OCI-LY3 (cell line): ENCODE measurements around the gene SARDH.

Experiments used
- H2AFZ ChIP-seq: fragments of 200-600, 300-600 bp; shearing (Covaris generic); 2 replicates; pipeline ENCODE4 v1.6.0; 2014; ENCODE audit warnings: antibody characterized with exemption, low read depth, low read length
- H3K27ac ChIP-seq: fragments of 200-600, 300-600 bp; sonication (generic); 2 replicates; pipeline ENCODE4 v1.5.1; 2014; ENCODE audit warnings: mild to moderate bottlenecking, low read length, moderate library complexity, mixed read lengths
- H3K27me3 ChIP-seq: fragments of 200-600, 300-600 bp; sonication (generic); 2 replicates; pipeline ENCODE4 v1.6.1; 2014; ENCODE audit warnings: low read depth, low read length, mixed read lengths
- H3K36me3 ChIP-seq: fragments of 200-600, 300-600 bp; sonication (generic); replicated peaks from 2 replicates; pipeline ENCODE3; 2014; ENCODE audit warnings: low read depth, low read length, mixed read lengths
- H3K4me1 ChIP-seq: fragments of 300-600, 200-600 bp; sonication (generic); 2 replicates; pipeline ENCODE4 v1.6.1; 2014; ENCODE audit warnings: low read length, mixed read lengths
- H3K4me2 ChIP-seq: fragments of 200-600, 300-600 bp; sonication (generic); 2 replicates; pipeline ENCODE4 v1.6.1; 2014; ENCODE audit warnings: low read length, mixed read lengths
- H3K4me3 ChIP-seq: fragments of 300-600, 200-600 bp; sonication (generic); 2 replicates; pipeline ENCODE4 v1.5.1; 2014; ENCODE audit warnings: antibody characterized with exemption, mild to moderate bottlenecking, low read length, moderate library complexity
- H3K79me2 ChIP-seq: fragments of 300-600, 200-600 bp; shearing (Covaris generic); 2 replicates; pipeline ENCODE4 v1.6.1; 2014; ENCODE audit warnings: mild to moderate bottlenecking, low read length, mixed read lengths
- H3K9ac ChIP-seq: fragments of 300-600, 200-600 bp; shearing (Covaris generic); 2 replicates; pipeline ENCODE4 v1.6.0; 2014; ENCODE audit warnings: mild to moderate bottlenecking, low read length, moderate library complexity
- H3K9me3 ChIP-seq: fragments of 200-600, 300-600 bp; shearing (Covaris generic); 2 replicates; pipeline ENCODE4 v1.6.1; 2014; ENCODE audit warnings: low read length, mixed read lengths; ENCODE audit not compliant: insufficient read depth
- H4K20me1 ChIP-seq: fragments of 200-600, 300-600 bp; sonication (generic); 2 replicates; pipeline ENCODE4 v1.6.1; 2016; ENCODE audit warnings: low read length, mixed read lengths; ENCODE audit not compliant: insufficient read depth
- EZH2phosphoT487 ChIP-seq: fragments of 200-600 bp; shearing (Covaris generic); IDR thresholded peaks from 2 replicates; pipeline ENCODE4 v1.6.1; 2018; ENCODE audit warnings: antibody characterized with exemption, mixed run types, low read depth
- TF ChIP-seq, protein P1 (sequence below): fragments of 200-600, 300-600 bp; sonication (generic); IDR thresholded peaks from 2 replicates; pipeline ENCODE4 v1.5.1; 2014; ENCODE audit warnings: antibody characterized with exemption, low read length, low read depth

Gene SARDH

DNA sequence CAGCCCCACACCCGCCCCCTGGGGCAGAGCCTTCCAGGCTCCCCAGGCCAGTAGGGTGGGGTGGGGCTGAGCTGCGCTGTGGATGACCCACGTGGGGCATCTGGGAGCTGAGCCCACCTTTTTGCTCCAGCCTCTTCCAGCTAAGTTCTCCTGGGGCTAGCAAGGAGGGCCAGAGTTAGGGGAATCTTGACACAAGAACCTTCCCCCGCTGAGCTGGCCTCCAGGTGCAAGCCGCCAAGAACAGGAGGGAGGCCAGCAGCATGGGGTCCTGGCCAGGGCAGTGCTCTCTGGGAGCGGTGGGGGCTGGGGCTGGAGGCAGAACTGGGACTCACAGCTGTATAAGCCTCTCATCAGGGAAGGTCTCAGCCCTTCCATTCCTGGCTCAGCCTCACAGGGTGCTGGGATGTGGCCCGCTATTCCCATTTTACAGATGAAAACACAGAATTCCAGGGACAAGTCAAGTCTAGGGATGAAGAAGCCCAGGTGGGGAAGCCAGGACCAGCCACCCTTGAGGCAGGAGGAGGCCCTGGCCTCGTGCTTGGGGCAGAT is 21.5 kb downstream of the SARDH start:
- no peak overlapping the region for H3K27ac ChIP-seq
- peaks cover 4% of the 10 kb centered on the region; the same call in 1 of the 2 replicates for H3K27me3 ChIP-seq
- no peak overlapping the region for H3K4me2 ChIP-seq

DNA sequence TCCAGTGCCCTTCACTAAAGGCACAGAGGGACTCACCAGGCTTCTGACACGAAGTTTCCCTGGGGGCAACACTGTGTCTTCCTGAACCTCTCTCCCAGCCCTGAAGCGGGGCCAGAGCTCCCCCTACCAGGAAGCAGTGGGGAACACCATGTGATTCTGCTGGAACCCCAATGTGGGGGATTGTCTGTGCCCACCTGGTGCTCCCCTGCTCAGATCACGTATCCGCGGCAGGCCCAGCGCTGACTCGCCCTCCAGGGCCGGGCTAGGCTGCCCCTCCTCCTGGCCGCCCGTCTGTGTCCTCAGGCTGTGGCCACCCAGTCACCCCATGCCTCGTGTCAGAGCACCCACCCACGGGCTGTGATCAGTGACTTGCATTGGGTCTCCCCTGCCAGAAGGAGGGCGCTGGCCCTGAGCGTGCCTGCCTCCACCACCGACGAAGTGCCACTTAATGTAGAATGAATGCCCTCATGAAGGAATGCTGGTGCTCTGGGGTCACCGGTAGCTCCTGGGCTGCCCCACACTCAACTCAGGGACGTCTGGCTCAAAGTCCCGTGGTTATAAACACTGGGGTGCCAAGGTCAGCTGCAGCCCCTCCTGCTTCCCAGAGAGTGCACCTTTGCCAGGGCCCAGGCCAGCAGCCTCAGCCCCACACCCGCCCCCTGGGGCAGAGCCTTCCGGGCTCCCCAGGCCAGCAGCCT is 22.1 kb downstream of the SARDH start:
- Histone ChIP-seq H3K4me1 (peaks cover 4% of the 10 kb centered on the region; the same call in 1 of the 2 replicates), H3K4me3 (no peak overlapping the region), H3K4me2 (no peak overlapping the region)

More for the DNA sequence above, 21.5 kb downstream of the SARDH start:
- H3K4me1 ChIP-seq, result peaks cover 4% of the 10 kb centered on the region; the same call in 1 of the 2 replicates
- H3K9me3 ChIP-seq, result no peaks in the 10 kb centered on the region
- no peaks in the 10 kb centered on the region for H3K36me3 ChIP-seq
- H3K79me2 ChIP-seq, result no peaks in the 10 kb centered on the region
- TF ChIP-seq, protein P1, sequence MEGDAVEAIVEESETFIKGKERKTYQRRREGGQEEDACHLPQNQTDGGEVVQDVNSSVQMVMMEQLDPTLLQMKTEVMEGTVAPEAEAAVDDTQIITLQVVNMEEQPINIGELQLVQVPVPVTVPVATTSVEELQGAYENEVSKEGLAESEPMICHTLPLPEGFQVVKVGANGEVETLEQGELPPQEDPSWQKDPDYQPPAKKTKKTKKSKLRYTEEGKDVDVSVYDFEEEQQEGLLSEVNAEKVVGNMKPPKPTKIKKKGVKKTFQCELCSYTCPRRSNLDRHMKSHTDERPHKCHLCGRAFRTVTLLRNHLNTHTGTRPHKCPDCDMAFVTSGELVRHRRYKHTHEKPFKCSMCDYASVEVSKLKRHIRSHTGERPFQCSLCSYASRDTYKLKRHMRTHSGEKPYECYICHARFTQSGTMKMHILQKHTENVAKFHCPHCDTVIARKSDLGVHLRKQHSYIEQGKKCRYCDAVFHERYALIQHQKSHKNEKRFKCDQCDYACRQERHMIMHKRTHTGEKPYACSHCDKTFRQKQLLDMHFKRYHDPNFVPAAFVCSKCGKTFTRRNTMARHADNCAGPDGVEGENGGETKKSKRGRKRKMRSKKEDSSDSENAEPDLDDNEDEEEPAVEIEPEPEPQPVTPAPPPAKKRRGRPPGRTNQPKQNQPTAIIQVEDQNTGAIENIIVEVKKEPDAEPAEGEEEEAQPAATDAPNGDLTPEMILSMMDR, result no peak
- no peak for TF ChIP-seq EZH2phosphoT487
- H4K20me1 ChIP-seq, result no peaks in the 10 kb centered on the region
- no peak overlapping the region for H3K4me3 ChIP-seq
- H2AFZ ChIP-seq, result no peak overlapping the region
- H3K9ac ChIP-seq, result no peak overlapping the region

DNA sequence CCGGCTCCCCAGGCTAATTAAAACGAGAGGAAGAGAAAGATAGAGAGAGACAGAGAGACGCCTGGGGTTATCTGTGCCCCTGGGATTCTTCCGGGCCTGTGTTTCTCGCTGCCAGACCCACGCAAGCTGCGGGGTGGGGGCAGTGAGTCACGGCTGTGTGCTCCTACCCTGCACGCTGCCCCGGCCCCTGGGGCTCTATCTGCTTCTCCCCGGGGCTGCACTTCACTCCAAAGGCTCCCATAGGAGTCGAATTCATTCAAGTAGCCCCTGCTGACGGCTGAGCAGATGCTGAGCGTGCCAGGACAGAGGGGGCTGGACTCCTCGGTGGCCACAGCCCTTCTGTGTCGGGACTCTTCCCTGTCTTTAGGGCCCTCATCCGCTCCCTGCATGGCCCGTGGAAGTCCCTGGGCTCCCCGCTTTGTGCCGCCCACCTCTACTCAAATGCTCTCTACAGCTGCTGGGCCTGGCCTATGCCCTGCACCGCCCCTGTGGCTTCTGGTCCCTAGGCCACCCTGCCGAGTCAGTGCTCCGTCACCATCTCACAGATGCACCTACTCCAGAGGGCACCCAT is 22.8 kb downstream of the SARDH start:
- no peaks in the 10 kb centered on the region for H3K79me2 ChIP-seq
- no peak overlapping the region for H3K4me2 ChIP-seq
- H4K20me1 ChIP-seq, result no peaks in the 10 kb centered on the region
- no peak overlapping the region for H3K4me3 ChIP-seq
- H3K36me3 ChIP-seq, result no peaks in the 10 kb centered on the region
- H3K9ac ChIP-seq, result no peak overlapping the region
- no peaks in the 10 kb centered on the region for H3K9me3 ChIP-seq
- H3K4me1 ChIP-seq, result peaks cover 4% of the 10 kb centered on the region; the same call in 1 of the 2 replicates
- no peak overlapping the region for H3K27ac ChIP-seq
- no peak overlapping the region for H2AFZ ChIP-seq
- no peaks in the 10 kb centered on the region for H3K27me3 ChIP-seq
- TF ChIP-seq, protein P1, result no peak
- TF ChIP-seq EZH2phosphoT487, result no peak

More for the DNA sequence above, 22.1 kb downstream of the SARDH start:
- H4K20me1 ChIP-seq, result no peaks in the 10 kb centered on the region
- no peaks in the 10 kb centered on the region for H3K36me3 ChIP-seq
- no peak for TF ChIP-seq EZH2phosphoT487
- TF ChIP-seq, protein P1, result peak; percentile 57
- no peaks in the 10 kb centered on the region for H3K27me3 ChIP-seq
- H3K27ac ChIP-seq, result no peak overlapping the region
- no peaks in the 10 kb centered on the region for H3K9me3 ChIP-seq
- H3K79me2 ChIP-seq, result no peaks in the 10 kb centered on the region
- H2AFZ ChIP-seq, result no peak overlapping the region
- no peak overlapping the region for H3K9ac ChIP-seq

DNA sequence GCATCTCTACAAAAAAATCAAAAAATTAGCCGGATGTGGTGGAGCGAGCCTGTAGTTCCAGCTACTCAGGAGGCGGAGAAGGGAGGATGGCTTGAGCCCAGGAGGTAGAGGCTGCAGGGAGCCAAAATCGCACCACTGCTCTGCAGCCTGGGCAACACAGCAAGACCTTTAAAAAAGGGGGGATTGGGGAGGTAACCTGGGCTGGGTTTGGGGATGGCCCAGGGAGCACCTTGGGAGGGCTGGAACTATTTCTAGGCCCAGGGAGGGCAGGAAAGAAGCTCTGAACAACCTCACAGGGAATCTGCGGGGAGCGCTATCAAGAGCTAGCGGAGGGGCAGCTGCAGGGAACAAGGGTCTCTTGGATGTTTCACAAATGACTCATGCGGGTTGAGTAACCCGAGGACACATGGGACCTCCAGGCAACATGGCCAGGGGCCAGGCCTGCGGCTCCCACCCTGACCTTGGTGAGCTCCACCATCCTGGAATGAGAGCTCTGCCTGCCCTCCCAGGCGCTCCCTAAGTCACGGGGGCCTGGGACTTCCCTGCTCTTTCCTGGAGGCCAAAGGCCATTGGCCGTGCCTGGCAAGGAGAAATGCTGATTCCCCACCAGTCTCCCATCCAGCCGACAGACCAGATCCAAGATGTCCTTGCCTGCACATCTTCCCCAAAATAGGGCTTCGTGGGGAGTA is 23.4 kb downstream of the SARDH start:
- H4K20me1 ChIP-seq, result no peaks in the 10 kb centered on the region
- no peaks in the 10 kb centered on the region for H3K79me2 ChIP-seq
- H3K36me3 ChIP-seq, result no peaks in the 10 kb centered on the region
- TF ChIP-seq, protein P1, result no peak
- no peak for TF ChIP-seq EZH2phosphoT487
- no peak overlapping the region for H2AFZ ChIP-seq
- no peak overlapping the region for H3K4me3 ChIP-seq
- peaks cover 4% of the 10 kb centered on the region; the same call in 1 of the 2 replicates for H3K4me1 ChIP-seq
- H3K9me3 ChIP-seq, result no peaks in the 10 kb centered on the region
- H3K27ac ChIP-seq, result no peak overlapping the region
- no peak overlapping the region for H3K4me2 ChIP-seq
- no peak overlapping the region for H3K9ac ChIP-seq
- no peaks in the 10 kb centered on the region for H3K27me3 ChIP-seq
